Epithelial cell of proximal tubule (primary cell): Measurements from ENCODE around the gene DEPDC5. TPM values are rescaled to one million over a fixed set of nuclear protein-coding genes. Genes with fewer than 3 reads are reported as not detected.

ENCODE experiments used
- DNase-seq: peaks from one replicate; pipeline ENCODE4 v3.0.0-alpha.2; 2011; ENCODE audit warnings: low read depth
- H3K4me3 ChIP-seq: 2 replicates; pipeline ENCODE4 v1.5.1; 2011; ENCODE audit warnings: low read depth, mild to moderate bottlenecking, low read length
- total RNA-seq: library from RNA; depleted of rRNA; stranded (reverse); fragments of >200 nt; gene quantifications from 2 replicates; pipeline ENCODE4 v1.2.3, GENCODE V29; 2015
- TF ChIP-seq, protein P1 (sequence below): conservative IDR thresholded peaks from 2 replicates; pipeline ENCODE4 v1.5.1; 2012; ENCODE audit warnings: low read depth, mild to moderate bottlenecking, low read length

DEPDC5 gene
- total RNA-seq, 1 donor from 2014 or later: 5.4 TPM

DNA sequence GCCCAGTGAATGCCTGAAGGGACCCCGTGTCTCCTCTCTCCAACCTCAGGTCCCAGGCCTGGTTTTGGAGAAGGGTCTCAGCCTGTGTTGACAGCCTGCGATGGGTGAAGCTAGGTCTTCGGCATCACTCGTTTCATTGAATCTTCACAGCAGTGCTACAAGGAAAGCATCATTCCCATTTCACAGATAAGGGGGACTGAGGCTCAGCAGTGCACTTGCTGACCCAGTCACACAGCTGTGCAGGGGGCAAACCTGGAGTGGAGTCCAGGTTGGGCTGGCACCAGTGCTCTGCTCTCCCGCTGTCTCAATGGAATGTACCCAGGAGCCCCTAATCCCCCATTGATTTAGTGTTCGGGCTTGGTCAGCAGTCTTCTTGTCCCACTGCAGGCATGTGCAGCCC lies 179.6 kb downstream of the DEPDC5 start:
- no peak overlapping the region for H3K4me3 ChIP-seq
- DNase-seq: no peak
- TF ChIP-seq, protein P1, sequence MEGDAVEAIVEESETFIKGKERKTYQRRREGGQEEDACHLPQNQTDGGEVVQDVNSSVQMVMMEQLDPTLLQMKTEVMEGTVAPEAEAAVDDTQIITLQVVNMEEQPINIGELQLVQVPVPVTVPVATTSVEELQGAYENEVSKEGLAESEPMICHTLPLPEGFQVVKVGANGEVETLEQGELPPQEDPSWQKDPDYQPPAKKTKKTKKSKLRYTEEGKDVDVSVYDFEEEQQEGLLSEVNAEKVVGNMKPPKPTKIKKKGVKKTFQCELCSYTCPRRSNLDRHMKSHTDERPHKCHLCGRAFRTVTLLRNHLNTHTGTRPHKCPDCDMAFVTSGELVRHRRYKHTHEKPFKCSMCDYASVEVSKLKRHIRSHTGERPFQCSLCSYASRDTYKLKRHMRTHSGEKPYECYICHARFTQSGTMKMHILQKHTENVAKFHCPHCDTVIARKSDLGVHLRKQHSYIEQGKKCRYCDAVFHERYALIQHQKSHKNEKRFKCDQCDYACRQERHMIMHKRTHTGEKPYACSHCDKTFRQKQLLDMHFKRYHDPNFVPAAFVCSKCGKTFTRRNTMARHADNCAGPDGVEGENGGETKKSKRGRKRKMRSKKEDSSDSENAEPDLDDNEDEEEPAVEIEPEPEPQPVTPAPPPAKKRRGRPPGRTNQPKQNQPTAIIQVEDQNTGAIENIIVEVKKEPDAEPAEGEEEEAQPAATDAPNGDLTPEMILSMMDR: no peak

DNA sequence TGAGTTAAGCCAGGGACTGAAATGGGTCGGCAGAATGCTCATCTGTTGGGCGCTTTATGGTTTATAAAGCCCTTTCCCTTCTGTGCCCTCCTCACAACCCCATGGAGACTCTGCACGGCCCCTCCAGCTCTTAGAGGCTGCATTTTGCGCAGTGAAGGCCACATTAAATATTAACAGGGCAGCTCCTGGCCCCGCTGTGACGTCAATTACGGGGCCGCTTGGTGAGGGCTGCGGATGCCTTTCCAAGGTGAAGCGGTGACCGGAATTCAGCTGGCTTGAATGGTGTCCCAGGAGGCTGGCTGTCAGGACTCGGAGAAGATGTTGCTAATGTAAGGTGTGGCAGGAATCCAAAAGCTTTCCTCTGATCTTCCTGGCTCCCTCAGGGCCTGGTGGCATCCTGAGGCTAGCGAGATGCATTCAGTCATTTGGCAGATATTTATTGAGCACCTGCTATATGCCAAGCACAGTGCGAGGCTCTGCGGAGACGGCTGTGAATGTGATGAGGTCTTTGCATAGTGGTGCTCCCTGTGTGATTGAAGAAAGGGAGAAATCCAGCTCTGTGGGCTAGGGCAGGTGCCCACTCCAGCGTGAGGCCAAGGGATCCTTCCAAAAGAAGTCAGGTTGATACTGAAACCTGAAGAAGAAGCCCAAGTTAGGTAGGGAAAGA lies 180.1 kb downstream of the DEPDC5 start:
- no peak overlapping the region for H3K4me3 ChIP-seq
- TF ChIP-seq, protein P1: no peak
- DNase-seq: no peak

DNA sequence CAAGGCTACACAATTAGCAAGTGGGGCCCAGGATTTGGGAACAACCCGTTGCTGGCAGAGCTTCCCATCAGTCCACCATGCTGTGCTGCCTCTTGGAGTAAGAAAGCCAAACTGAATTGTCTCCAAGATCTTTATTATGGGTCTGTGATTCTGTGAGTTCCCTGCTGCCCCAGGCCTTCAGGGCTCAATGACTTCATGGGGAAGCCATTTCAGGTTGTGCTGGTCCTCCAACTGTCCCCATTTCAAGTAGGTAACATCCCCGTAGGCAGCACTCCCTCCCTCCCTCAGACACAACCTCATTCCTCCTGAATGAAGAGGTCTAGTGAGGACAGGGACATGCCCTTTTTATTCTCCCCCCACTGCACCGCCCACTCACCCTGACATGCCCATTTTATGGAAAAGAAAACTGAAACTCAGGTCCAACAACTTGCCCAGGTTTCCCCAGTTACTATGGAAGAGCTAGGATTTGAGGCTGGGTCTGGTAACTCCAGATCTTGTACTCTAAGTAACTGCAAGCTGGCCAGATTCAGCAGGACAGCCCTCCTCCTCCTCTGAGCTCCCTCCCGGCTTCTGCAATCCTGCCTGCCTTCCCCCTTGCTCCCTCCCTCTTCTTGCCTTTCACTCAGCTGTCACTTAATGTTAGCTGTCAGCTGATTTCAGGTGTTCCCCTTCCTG lies 182.3 kb downstream of the DEPDC5 start:
- TF ChIP-seq, protein P1: no peak
- no peak for DNase-seq
- H3K4me3 ChIP-seq: no peak overlapping the region

DNA sequence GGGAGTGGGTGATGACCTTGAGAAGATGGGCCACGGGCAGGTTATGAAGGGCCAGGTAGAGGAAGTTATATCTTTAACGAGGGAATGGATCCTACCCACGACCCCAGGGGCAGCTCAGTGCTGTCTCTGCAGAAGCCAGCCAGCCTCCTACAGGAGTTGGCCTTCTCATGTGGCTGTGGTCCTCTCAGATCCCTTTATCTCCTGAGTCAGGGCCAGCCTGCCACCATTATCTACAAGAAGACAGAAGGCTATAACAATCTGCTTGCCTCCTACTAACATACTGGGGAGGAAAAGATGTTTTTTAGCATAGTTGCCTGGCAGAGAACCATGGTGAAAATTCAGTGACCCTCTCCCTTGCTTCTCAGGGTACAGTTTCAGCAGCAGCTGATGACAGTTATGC lies 183.5 kb downstream of the DEPDC5 start:
- TF ChIP-seq, protein P1: no peak
- no peak for DNase-seq
- no peak overlapping the region for H3K4me3 ChIP-seq

DNA sequence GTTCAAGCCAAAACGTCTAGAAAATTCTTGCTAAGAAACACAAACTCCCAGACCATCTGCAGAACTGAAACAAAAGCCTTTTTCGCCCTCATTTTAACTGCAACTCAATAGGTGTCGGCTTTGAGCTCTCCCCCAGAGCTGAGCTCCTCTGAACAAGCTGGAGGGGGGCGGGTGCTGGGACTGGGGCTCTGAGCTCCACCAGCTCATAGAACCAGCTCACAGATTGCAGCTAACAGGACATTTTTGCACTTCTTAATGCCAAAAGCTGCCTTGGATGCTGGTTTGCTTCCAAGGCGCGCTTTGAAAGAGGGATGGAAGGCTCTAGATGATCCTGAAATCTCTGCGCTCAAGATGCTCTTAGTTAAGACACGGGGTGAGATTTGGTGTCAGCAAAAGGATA lies 184.5 kb downstream of the DEPDC5 start:
- TF ChIP-seq, protein P1: no peak
- no peak for DNase-seq
- H3K4me3 ChIP-seq: no peak overlapping the region

DNA sequence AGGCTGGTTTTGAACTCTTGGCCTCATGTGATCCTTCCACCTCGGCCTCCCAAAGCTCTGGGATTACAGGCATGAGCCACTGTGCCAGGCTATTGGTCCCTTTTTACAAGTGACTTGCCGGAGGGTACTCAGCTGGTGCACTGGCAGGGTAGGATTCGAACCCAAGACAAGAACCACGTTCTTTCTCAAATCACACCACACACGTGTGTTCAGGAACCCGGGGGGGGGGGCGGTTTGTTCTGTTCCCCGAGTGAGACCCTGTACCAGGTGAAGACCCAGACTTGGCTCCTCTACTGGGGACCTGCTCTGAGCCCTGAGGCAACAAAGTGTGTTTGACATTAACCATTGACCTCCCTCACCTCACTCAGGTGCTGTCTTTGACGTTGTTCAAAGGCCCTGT lies 186.7 kb downstream of the DEPDC5 start:
- no peak for DNase-seq
- TF ChIP-seq, protein P1: no peak
- H3K4me3 ChIP-seq: no peak overlapping the region

DNA sequence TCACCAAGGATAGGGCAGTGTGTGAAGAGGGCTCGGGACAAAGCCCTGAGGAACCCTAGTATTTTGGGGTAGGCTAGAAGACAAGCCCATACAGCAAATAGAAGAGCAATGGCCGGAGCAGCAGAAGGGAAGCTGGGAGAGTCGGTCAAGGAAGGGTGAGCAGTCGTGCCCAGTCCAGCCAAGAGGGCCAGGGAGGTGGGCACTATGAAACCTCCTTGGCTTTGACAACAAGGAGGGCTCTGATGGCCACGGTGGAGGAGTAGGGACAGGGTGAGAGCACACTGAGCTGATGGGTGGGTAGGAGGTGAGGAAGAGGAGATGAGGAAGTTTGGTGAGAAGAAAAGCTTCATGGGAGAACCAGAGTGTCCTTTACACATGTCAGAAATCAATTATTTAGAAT lies 188.3 kb downstream of the DEPDC5 start:
- no peak for DNase-seq
- no peak overlapping the region for H3K4me3 ChIP-seq
- TF ChIP-seq, protein P1: no peak
